ENCODE results near the gene MMEL1.

GRCh38 chr1:2558861-2559260, 74.0 kb downstream of the MMEL1 start:
- TF ChIP-seq CTCF (IDR thresholded peaks at IDR 0.05) (no peak), TCF7L2 (IDR thresholded peaks at IDR 0.05; ENCODE audit: low read depth, low read length) (no peak), POLR2AphosphoS5 (IDR thresholded peaks at IDR 0.05; ENCODE audit: low read depth, low read length) (no peak)

Measured in Panc1 (cell line).